AG08395 (cell line): ENCODE results near the gene KRT71.
A peak's percentile ranks its signal among the peaks of the same experiment; 100 is the strongest.
"Not testable (repeated sequence)": the region's sequence is repeated elsewhere in the genome, so short reads cannot be mapped to it uniquely, and the experiment has no call there.

Source experiments
- DNase-seq: peaks from one replicate; pipeline ENCODE4 v3.0.0; 2012; ENCODE audit warnings: mixed read lengths, low spot score

KRT71 gene

DNA sequence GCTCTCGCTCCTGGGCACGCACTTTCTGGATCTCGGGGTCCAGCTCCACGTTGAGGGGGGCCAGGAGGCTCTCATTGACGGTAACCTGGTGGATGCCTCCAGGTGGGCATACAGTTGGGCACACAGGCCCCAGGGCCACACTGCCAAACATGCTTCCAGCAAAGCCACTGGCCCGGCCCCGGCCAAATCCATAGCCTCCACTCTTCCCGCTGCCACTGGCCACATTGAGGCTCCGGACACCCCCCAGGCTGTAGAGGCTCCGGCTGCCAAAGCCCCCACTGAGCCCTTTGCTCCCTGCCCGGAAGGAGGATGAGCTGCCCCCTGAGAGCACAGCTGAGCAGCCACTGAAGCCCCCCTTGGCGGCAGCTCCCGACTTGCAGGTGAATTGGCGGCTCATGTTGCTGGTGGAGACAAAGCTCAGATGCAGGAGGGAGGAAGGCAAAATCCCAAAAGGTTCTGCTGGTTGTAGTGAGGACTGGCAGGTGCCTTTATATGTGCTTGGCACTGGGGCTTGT, at the start of gene KRT71:
Gene KRT71 (minus strand): TSS at position 465 of the 515 bp plus-strand sequence. CDS start 68 bp downstream, at position 397.
- no peak for DNase-seq

GRCh38 chr12:52602552-52602951, 49.6 kb upstream of the KRT71 start:
- DNase-seq, result no peak

GRCh38 chr12:52601671-52602070, 48.7 kb upstream of the KRT71 start:
- DNase-seq, result no peak

GRCh38 chr12:52600941-52601481, 48.1 kb upstream of the KRT71 start, which contains the start of gene KRT72:
TSS of gene KRT72 (minus strand) at chr12:52601463. CDS start at chr12:52601452, 11 bp downstream.
- no peak for DNase-seq

GRCh38 chr12:52600475-52600874, 47.5 kb upstream of the KRT71 start:
- no peak for DNase-seq

GRCh38 chr12:52600071-52600470, 47.1 kb upstream of the KRT71 start:
- DNase-seq, result no peak

DNA sequence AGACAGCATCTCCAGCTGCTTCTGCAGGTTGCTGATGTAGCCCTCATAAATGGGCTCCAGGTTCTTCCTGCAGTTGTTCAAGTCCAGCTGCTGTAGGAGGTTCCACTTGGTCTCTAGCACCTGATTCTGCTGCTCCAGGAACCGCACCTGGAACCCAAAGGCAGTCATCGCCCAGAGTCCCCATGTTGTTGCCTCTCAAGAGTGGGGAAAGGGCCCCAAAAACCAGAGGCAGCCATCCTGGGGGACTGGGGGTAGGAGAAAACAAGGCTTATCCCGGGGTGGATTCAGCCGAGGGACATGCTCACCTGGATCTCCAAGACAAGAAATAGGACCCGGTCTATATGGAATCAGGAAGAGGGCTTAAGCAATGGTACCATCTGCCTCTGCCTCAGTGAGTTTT, 46.0 kb upstream of the KRT71 start:
- DNase-seq, result no peak

DNA sequence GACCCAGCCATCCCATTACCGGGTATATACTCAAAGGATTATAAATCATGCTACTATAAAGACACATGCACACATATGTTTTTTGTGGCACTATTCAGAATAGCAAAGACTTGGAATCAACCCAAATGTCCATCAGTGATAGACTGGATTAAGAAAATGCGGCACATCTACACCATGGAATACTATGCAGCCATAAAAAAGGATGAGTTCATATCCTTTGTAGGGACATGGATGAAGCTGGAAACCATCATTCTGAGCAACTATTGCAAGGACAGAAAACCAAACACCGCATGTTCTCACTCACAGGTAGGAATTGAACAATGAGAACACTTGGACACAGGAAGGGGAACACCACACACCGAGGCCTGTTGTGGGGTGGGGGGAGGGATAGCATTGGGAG, 41.3 kb upstream of the KRT71 start:
- DNase-seq, result not testable (repeated sequence)

- DNase-seq, result no peak
Measured at GRCh38 chr12:52591521-52591920, 38.6 kb upstream of the KRT71 start.

DNA sequence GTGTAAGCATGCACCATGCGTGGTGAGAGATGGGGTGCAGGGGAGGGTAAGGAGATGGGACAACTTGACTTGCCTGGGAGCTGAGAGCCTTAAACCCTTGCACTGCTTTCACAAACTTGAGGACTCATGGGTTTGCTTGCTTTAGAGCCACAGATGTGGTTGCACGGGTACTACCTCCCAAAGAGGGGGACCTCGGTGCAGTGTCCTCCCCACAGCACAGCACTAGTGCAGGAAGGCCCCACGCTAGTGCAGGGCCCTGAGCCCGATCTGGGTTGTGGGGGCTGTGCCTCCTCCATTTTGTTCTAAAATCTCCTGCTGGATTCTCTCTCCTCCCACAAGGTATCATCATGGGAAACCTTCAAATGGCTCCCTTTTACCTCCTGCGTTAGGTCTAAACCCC, 37.1 kb upstream of the KRT71 start:
- DNase-seq, result no peak

DNA sequence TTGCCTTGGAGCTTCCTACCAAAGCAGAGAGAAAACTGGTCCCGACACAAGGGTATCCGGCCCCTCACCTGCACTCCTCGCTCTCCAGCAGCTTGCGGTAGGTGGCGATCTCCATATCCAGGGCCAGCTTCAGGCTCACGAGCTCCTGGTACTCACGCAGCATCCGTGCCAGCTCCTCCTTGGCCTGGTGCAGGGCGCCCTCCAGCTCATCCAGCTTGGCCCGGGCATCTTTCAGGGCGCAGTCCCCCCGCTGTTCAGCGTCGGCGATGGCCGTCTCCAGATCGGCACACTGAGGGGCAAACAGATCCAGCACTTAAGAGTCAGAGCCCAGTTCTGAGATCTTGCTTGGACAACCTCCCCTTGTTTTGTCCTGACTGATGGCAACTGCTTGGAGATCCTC, 34.6 kb upstream of the KRT71 start:
- no peak for DNase-seq

- no peak for DNase-seq
Measured at GRCh38 chr12:52585946-52586345, 33.0 kb upstream of the KRT71 start.

GRCh38 chr12:52585066-52585465, 32.1 kb upstream of the KRT71 start:
- DNase-seq, result no peak

GRCh38 chr12:52584156-52584682, 31.3 kb upstream of the KRT71 start:
- no peak for DNase-seq

- DNase-seq, result peak; percentile 85
Measured at GRCh38 chr12:52582971-52583456, 30.1 kb upstream of the KRT71 start.

GRCh38 chr12:52582486-52582885, 29.5 kb upstream of the KRT71 start:
- no peak for DNase-seq

DNA sequence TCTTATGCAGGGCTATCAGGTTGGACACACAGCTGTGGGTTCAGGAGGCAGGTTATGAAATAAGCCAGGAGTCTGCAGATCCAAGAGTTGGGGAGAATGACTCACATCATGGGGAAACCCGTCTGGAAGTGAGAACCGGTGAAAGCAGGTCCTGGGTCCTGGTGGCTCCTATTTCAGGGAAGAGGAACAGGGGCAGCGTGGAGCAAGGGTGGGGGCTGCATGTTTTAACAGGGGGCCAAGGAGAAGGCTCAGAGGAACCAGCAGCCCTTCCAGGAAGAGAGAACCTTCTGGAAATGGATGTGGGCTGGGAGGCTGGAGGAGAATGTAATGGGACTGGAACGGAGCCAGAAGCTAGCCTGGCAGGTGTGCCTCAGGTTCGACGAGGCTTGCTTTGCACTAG, 28.5 kb upstream of the KRT71 start:
- DNase-seq, result peak; percentile 27

GRCh38 chr12:52581066-52581465, 28.1 kb upstream of the KRT71 start:
- DNase-seq, result no peak

- DNase-seq, result no peak
Measured at GRCh38 chr12:52580496-52580895, 27.6 kb upstream of the KRT71 start.

DNA sequence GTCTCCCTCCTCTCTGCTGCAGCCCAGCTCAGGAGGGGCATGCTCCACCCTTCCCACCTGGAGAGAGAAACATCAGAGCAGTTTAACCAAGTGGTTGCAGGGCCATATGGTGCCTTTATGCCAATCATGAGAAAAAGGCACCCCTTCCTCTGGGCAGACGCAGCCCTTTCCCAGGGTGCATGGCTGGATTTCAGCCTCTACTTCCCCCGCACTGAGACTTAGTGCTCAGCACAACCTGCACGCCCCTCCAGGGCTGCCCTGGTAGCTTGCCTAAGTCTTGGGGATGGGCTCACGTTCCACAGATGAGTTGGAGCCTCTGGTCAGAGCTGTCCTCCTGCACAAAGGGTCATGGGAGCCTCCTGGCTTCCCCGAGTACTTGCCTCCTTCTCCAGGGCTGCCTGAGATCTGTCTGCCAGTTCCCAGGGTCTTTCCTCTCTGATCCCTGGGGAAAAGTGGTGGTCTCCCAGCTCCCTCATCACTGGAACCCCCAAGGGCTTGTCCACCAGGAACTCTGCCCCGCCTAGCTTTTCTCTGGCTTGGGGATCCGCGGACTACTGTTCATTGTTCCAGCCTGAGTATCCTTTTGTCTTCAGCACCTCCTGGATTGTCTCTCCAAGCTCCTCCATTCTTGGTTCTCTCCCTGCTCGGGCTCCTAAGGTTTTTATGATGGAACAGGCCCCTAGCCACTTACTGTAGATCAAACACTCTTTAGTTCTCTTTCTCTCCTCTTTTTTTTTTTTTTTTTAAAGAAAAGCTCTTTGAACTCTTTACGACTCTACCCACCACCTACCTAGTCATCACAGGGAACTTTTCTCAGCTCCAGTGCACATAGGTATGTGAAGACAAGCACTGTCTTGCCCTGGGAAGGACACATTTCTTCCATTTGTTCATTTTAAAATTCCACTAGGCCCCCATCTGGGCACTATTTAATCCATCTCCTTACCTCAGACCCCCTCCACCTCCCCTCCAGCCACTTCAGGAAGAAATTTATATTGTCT, 26.8 kb upstream of the KRT71 start:
- no peak for DNase-seq

DNA sequence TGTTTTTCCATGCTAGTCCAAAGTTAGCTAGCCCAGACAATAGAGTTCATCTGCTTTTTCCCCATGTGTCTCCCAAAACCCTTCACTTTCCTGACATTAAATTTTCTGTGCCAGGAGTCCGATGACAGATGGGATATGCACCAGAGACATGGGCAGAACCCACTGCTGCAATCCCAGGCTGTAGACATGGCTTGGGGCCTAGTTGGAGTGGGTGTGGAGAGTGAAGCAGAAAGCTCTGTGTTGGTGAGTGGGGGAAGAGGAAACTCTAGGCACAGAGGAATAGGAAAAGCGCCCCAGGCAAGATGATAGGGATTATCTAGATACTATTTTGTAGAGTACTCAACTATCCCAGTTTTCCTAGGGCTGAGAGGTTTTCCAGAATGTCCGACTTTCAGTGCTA, 25.5 kb upstream of the KRT71 start:
- DNase-seq, result no peak

GRCh38 chr12:52577316-52577715, 24.4 kb upstream of the KRT71 start:
- no peak for DNase-seq

GRCh38 chr12:52575948-52576347, 23.0 kb upstream of the KRT71 start:
- no peak for DNase-seq
